ENCODE results near the gene CPAMD8. TPM values are rescaled to one million over a fixed set of nuclear protein-coding genes. Genes with fewer than 3 reads are reported as not detected.

CPAMD8 gene
- total and polyA plus RNA-seq, 2 of the 8 experiments (the other 6 are each of a cell fraction or from before 2014, with no cell fraction given) = 6.1 to 9.2 TPM

GRCh38 chr19:16853066-16853465 lies 173.5 kb downstream of the CPAMD8 start:
- Histone ChIP-seq H3K4me2 (ENCODE audit: insufficient read depth in 1 of 2, low read depth in 2 of 2, low read length in 2 of 2) (no peak overlapping the region), H3K23ac (ENCODE audit: insufficient read length) (no peak overlapping the region), H2BK15ac (ENCODE audit: low read length) (no peak overlapping the region), H3K4ac (replicated peaks; ENCODE audit: insufficient read length, low read depth, low read length) (no peak overlapping the region), H3K79me1 (ENCODE audit: low read depth, low read length) (no peaks in the 10 kb centered on the region), H2AK5ac (ENCODE audit: low read depth, low read length) (no peak overlapping the region), H2BK20ac (ENCODE audit: low read length) (no peak overlapping the region), H4K20me1 (replicated peaks in 1 of 2; ENCODE audit: control insufficient read depth in 1 of 2, insufficient read depth in 2 of 2, low read length in 2 of 2) (peaks cover 10 to 12% of the 10 kb centered on the region in 2 experiments), H3K36me3 (ENCODE audit: control insufficient read depth in 2 of 4, insufficient read depth in 4 of 4, low read length in 3 of 4) (peaks cover 15 to 70% (median 41%) of the 10 kb centered on the region in 4 experiments), H3K23me2 (ENCODE audit: low read depth, low read length) (no peaks in the 10 kb centered on the region), H2BK5ac (ENCODE audit: low read depth, low read length) (no peak overlapping the region), H3K56ac (replicated peaks; ENCODE audit: insufficient read length, low read depth, low read length) (no peak overlapping the region), H3K4me1 (replicated peaks in 1 of 4; ENCODE audit: control insufficient read depth in 3 of 4, insufficient read depth in 4 of 4, low read length in 3 of 4) (no peaks in the 10 kb centered on the region; a peak in 1 of 7 replicates), H3K4me3 (ENCODE audit: extremely low read depth in 1 of 4, insufficient read depth in 2 of 4, low read depth in 3 of 4, low read length in 4 of 4) (no peak overlapping the region), H3K18ac (ENCODE audit: extremely low read depth, low read length) (no peak overlapping the region), H2AFZ (ENCODE audit: low read length) (no peak overlapping the region), H2BK12ac (ENCODE audit: low read depth, low read length) (no peak overlapping the region), H3K9ac (replicated peaks in 1 of 4; ENCODE audit: extremely low read depth in 1 of 4, low read depth in 3 of 4, low read length in 3 of 4) (no peak overlapping the region), H3K79me2 (ENCODE audit: control insufficient read depth in 1 of 2, insufficient read depth in 2 of 2, low read length in 2 of 2) (no peaks in the 10 kb centered on the region), H2BK120ac (replicated peaks; ENCODE audit: low read depth, low read length) (no peak overlapping the region), H4K8ac (ENCODE audit: extremely low read depth, insufficient read depth, low read length) (no peak overlapping the region), H3K14ac (ENCODE audit: insufficient read length) (no peak overlapping the region), H3K27ac (ENCODE audit: low read depth, low read length) (no peak overlapping the region), H4K91ac (replicated peaks; ENCODE audit: insufficient read length, low read length) (no peak overlapping the region), H3K27me3 (replicated peaks in 1 of 4; ENCODE audit: control insufficient read depth in 3 of 4, extremely low read depth in 1 of 4, insufficient read depth in 3 of 4, low read length in 3 of 4) (no peaks in the 10 kb centered on the region), H4K5ac (ENCODE audit: insufficient read length, low read depth, low read length) (no peak overlapping the region), H3K9me3 (ENCODE audit: insufficient read depth in 2 of 2, low read depth in 1 of 2, low read length in 1 of 2) (no peaks in the 10 kb centered on the region)
- 93% methylated on average over 7 of the region's 7 CpGs; no CpG with 5 or more reads in 1 of the 2 experiments for WGBS, 2 experiments (ENCODE audit: extremely low coverage in 1 of 2, insufficient coverage in 1 of 2, insufficient read length in 1 of 2, insufficient replicate concordance in 2 of 2, low coverage in 1 of 2, low lambda C conversion rate in 2 of 2, missing lambda C conversion rate in 1 of 2)
- POLR2A ChIA-PET (ENCODE audit: partially characterized antibody) = no interaction called here
- no peak for TF ChIP-seq EGR1 (IDR thresholded peaks at IDR 0.05; ENCODE audit: borderline replicate concordance, low read depth, low read length)
- no peak for TF ChIP-seq HDAC2 (IDR thresholded peaks at IDR 0.05; ENCODE audit: borderline replicate concordance in 1 of 2, low read depth in 2 of 2, low read length in 2 of 2)
- no peak for TF ChIP-seq SUZ12 (IDR thresholded peaks at IDR 0.05; ENCODE audit: low read length)
- no peak for FAIRE-seq
- DNase-seq (ENCODE audit: low read depth in 1 of 2, low spot score in 2 of 2) = no peak
- CTCF ChIA-PET (ENCODE audit: partially characterized antibody) = interaction anchor here (0.7 to 2.2 kb wide), 2 partner anchors 74 to 199 kb away, joined by 3 to 6 read pairs; no protein-coding TSS in a partner anchor

Measured in H1 (cell line).